Ramos (cell line): ENCODE measurements around the gene GAPDHS.

Experiments used
- in situ Hi-C: fragments of 300-500 bp; cut with MboI; formaldehyde crosslinking; loops from one replicate; pipeline ENCODE4 v1.14.3; 2022; ENCODE audit warnings: low sequenced_read_pairs; ENCODE audit not compliant: unreplicated experiment

Gene GAPDHS

GRCh38 chr19:35554076-35554475, 20.8 kb downstream of the GAPDHS start:
- in situ Hi-C loops = no loop called here

- in situ Hi-C loops = no loop called here
Measured at GRCh38 chr19:35555301-35556005, 22.2 kb downstream of the GAPDHS start.

- in situ Hi-C loops = no loop called here
Measured at GRCh38 chr19:35556025-35556590, 22.9 kb downstream of the GAPDHS start.

DNA sequence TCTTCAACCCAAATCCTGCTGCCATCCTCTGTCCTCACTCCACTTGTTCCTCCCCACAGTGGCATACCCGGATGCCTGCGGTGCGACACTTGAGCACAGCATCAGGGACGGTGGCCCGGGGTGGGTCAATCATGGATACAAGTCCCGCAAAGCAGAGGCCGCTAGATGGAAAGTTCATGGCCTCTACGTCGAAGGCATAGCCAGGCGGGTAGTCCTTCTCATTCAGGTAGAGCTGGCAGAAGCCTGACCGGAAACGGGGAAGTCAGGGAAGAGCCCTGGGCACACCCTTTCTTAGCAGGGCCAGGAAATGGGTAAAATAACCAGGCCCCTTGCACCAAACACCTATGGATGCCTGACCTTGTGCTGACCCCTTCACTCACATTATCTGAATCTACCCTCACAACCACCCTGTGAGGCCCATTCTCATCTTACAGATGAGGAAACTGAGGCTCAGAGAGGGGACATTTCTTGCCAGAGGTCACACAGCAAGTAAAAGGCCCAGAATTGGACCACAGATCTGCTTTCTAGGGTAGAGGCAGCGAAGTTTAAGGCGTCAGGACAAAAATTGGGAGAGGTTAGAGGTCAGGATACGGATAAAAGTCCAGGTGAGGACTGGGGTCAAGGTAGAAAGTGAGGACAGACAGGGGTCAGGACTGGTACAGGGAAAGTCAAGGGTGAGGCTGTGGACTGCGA, 23.7 kb downstream of the GAPDHS start:
- in situ Hi-C loops = no loop called here

DNA sequence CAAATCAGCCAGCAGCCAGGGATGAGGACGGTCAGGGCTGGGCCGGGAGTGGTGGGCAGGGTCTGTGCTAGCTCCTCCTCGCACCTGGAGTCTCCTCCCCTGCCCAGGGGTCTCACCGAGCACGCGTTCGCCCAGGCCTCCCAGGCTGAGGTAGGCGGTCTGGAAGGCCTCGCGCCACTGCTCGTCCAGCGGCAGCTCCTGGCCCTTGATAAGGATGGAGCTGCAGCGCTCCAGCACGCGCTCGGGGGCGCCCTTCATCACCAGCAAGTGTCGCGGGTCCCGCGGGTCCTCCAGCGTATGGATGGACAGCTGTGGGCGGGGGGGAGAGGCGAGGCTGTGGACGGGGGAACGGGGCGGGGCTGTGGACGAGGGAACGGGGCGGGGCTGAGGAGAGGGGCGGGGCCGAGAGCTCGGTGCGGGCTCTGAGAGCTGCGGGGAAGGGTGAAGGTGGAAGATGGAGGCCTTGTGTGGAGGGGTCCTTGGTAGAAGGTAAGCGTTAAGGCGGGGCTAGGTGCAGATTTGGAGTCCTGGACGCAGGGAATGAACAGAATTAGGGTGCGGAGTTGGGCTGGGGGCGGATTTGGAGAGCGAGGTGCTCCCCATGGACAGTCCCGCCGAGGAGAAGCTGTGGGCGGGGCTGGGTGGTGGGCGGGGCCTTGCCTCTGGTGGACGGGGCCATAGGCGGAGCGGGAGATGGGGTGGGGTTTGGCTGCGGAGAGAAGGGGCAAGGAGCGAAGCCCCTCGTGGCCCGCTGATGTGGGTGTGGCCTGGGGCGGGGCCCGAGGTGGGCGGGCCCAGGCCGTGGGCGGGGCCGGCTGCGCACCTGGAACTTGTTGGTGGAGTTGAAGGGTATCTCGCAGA, 24.5 kb downstream of the GAPDHS start:
- in situ Hi-C loops = no loop called here

DNA sequence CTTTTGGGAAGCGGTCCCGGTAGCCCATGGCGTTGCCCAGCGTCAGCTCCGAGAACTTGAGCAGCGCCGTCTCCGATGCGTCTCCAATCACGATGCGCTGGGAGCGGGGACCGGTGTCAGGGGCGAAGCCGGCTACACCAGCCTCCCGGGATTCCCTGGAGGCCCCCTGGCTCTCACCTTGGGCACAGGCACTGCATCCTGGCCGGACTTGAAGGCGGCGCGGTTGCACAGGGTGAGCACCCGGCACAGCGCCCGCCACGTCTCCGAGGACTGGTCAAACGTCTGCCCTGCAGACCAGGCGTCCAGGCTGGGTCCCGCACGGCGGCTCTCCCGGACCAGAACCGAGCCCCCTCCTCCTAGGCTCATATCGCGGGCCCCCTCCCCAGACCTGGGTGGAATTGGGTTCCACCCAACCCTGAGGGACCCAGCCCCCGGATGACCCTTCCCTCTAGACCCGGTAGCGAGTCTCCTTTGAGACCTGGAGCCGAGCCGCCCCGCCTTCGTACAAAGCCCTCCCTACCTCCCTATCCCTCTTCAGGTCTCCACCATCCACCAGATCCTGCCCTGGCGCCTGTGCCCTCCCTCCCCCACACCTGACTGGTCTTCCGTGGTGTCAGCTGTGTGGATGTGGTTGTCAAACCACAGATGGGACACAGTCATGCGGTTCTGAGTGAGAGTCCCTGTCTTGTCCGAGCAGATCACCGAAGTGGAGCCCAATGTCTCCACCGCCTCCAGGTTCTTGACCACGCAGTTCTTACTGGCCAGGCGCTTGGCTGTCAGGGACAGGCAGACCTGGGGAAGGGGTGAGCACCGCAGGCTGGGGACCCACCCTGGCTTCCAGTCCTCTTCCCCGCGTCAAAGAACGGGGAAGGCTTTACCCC, 25.4 kb downstream of the GAPDHS start:
- in situ Hi-C loops = no loop called here

DNA sequence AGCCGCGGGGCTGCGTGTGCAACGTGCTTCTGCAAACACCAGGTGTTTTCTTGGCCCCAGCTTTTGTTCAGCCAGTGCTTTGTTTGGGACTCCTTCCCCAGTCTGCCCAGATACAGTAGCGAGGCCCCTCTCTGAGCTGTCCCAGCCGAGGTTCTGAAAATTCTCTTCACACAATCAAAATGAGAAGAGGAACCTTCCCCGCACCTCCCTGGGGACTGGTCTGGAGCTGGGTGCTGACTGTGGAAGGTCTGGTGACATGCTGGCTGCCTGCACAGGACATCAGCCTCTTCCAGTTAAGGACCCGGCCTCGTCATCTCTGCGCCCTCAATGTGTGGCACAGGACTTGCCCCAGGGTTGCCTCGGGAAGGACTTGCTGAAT, 26.0 kb downstream of the GAPDHS start:
- in situ Hi-C loops = no loop called here

- in situ Hi-C loops = no loop called here
Measured at GRCh38 chr19:35559781-35560180, 26.5 kb downstream of the GAPDHS start.

- in situ Hi-C loops = no loop called here
Measured at GRCh38 chr19:35560271-35560670, 27.0 kb downstream of the GAPDHS start.

- in situ Hi-C loops = no loop called here
Measured at GRCh38 chr19:35560677-35561076, 27.4 kb downstream of the GAPDHS start.

DNA sequence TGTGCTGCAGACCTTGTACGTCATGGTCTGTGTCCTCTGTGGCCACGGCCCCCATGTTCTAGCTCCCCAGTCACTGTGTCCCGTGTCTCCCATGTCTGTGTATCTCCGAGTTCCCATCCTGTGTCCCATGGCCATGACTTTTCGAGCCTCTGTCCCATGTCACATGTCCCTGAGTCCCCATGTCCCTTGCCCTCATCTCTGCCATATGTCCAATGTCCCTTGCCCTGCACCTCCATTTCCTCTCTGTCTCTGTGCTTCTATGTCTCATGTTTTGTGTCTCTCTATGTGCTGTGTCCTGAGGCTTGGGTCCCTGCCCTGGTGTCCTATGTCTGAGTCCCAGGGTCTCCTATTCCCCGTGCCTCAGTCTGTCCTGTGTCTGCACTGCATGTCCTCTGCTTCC, 28.2 kb downstream of the GAPDHS start:
- in situ Hi-C loops = no loop called here

GRCh38 chr19:35562336-35562735, 29.1 kb downstream of the GAPDHS start:
- in situ Hi-C loops = no loop called here

DNA sequence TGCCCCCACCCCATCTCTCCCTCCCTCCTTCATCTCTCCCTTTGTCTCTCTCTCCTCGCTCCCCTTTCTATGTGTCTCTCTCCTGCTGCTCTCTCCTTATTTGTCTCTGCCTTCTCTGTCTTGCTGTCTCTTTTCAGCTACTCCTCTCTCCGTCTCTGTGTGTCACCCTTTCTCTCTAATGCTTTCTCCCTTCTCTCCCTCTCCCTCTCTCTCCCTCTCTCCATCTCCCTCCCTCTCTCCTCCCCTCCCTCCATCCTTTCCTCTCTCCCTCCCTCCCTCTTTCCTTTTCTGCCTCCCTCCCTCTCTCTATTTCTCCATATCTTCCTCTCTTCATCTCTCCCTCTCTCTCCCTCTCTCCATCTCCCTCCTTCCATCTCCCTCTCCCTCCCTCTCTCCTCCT, 29.5 kb downstream of the GAPDHS start:
- in situ Hi-C loops = no loop called here

DNA sequence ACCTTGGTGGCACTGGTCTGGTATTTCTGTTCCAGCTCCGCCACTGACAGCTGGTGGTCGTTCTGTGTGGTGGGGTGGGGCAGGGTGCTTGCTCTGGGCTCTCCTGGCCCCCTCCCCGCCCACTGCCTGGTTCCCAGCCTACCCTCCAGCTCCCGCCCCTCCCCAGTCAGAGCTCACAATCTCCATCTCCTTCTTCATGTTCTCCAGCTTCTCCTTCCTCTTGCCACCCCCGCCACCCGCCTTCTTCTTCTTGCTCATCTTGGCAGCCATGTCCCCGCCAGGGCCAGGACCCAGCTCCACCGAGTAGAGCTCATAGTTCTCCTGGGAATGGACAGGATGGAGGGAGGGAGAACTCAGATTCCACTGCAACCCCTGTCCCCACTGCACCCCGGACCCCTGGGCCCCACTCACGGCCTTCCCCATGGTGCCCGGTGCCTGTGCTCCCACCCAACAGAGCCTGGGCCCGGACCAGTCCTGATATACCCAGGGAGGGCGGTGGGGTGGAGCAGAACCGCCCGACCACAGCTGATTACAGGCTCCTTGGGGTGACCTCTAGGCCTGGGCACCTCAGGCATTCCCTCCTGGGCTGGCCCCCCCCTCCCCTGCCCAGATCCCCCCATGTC, 30.1 kb downstream of the GAPDHS start, which contains the start of gene ATP4A:
TSS of gene ATP4A (minus strand) at position 452 of the 623 bp plus-strand sequence. CDS start at position 423, 29 bp downstream.
- in situ Hi-C loops = no loop called here

- in situ Hi-C loops = no loop called here
Measured at GRCh38 chr19:35565016-35565856, 32.0 kb downstream of the GAPDHS start.

DNA sequence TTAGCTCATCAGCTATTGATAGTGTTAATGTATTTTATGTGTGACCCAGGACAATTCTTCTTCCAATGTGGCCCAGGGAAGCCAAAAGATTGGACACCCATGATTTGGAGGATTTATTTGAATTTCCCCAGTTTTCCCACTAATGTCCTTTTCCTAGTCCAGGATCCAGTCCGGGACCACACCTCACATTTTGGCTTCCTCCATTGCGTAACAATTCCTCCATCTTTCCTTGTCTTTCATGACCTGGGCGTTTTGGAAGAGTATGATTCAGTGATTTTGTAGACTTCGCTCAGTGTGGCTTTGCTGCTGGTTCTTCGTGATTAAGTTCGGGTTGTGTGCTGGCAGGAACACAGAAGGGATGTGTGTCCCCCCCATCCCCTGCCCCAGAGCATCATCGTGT, 33.5 kb downstream of the GAPDHS start:
- in situ Hi-C loops = no loop called here

DNA sequence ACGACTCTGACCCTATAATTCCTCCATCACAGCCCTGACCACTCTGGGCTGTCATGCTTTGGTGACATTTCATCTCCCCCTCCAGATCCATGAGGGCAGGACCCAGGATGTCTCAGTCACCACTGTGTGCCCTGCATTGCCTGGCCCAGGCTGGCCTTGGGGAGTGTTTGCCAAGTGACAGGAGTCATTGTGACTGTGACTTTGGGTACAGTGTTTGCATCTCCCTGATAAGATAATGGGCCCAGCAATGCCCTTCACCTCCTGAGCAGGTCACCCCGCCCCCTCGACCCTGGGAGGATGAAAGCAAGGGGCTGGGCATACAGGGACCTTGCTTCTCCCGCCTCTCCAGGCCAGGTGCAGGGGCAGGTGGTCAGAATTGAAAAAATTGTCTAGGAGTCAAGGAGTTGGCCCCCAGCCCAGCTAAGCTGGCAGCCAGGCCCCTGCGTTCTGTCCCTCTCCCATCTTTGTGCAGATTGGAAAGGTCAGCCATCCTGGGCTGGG, 36.1 kb downstream of the GAPDHS start:
- in situ Hi-C loops = no loop called here

GRCh38 chr19:35571406-35571965, 38.2 kb downstream of the GAPDHS start:
- in situ Hi-C loops = no loop called here
